Esophagus muscularis mucosa (tissue), 4 donors: ENCODE results near the gene PARVB.

Source experiments
- CTCF ChIP-seq, 3 experiments: fragments of 200-600 bp in 2 of 3; fragments of 450-650 bp in 1 of 3; sonication (generic) in 2 of 3; IDR thresholded peaks; one replicate each; pipeline ENCODE4 v1.5.1; 2017 to 2019; ENCODE audit warnings: antibody characterized with exemption in 3 of 3, mild to moderate bottlenecking in 2 of 3, moderate library complexity in 1 of 3
- EP300 ChIP-seq: sonication (generic); formaldehyde crosslinking; IDR thresholded peaks from one replicate; pipeline ENCODE4 v1.6.1; 2017; ENCODE audit warnings: antibody characterized with exemption
- POLR2AphosphoS5 ChIP-seq, 2 donors: sonication (generic); formaldehyde crosslinking; IDR thresholded peaks; one replicate each; pipeline ENCODE4 v1.6.1; 2017; ENCODE audit warnings: antibody characterized with exemption in 2 of 2

GRCh38 chr22:44211256-44211945 is 187.3 kb downstream of the PARVB start:
- no peak for TF ChIP-seq POLR2AphosphoS5 (IDR thresholded peaks at IDR 0.05)
- no peak for TF ChIP-seq EP300
- no peak for TF ChIP-seq CTCF (IDR thresholded peaks at IDR 0.05)
